AG04450 (cell line): ENCODE data around the gene MROH2A. TPM values are rescaled to one million over a fixed set of nuclear protein-coding genes. Genes with fewer than 3 reads are reported as not detected.

Source experiments
- CTCF ChIA-PET: fragments of 300-600, 350-600 bp; formaldehyde crosslinking; extraction: SDS; loops from one replicate; lab custom pipeline; 2022; ENCODE audit warnings: antibody characterized with exemption, inconsistent platforms; lab: Charles Lee
- POLR2A ChIA-PET: fragments of 350-600 bp; formaldehyde crosslinking; extraction: SDS; loops from one replicate; lab custom pipeline; 2021; ENCODE audit warnings: antibody characterized with exemption, inconsistent platforms; lab: Yijun Ruan, JAX
- DNase-seq: peaks from one replicate; pipeline ENCODE4 v3.0.0-alpha.2; 2011; ENCODE audit warnings: low read depth, low spot score
- H3K27ac ChIP-seq: one replicate; pipeline ENCODE4 v1.5.1; 2012; ENCODE audit warnings: low read depth, low read length, control low read depth
- H3K27me3 ChIP-seq: one replicate; pipeline ENCODE4 v1.6.0; 2012; ENCODE audit warnings: low read length; ENCODE audit not compliant: control insufficient read depth, insufficient read depth
- H3K4me3 ChIP-seq: 2 replicates; pipeline ENCODE4 v1.5.1; 2011; ENCODE audit warnings: mild to moderate bottlenecking, low read depth, low read length, control low read depth
- H3K9me3 ChIP-seq: 2 replicates; pipeline ENCODE4 v1.5.1; 2012; ENCODE audit warnings: low read length; ENCODE audit not compliant: control insufficient read depth, insufficient read depth
- CTCF ChIP-seq: IDR thresholded peaks from 2 replicates; pipeline ENCODE4 v1.5.1; 2011; ENCODE audit warnings: low read depth, low read length, control low read depth, inconsistent platforms
- polyA plus RNA-seq: library from polyadenylated mRNA; depleted of rRNA; stranded (reverse); fragments of >200 nt; gene quantifications from 2 replicates; pipeline ENCODE4 v1.2.3, GENCODE V29; 2011

MROH2A gene
- polyA plus RNA-seq, 1 experiment: not detected

DNA sequence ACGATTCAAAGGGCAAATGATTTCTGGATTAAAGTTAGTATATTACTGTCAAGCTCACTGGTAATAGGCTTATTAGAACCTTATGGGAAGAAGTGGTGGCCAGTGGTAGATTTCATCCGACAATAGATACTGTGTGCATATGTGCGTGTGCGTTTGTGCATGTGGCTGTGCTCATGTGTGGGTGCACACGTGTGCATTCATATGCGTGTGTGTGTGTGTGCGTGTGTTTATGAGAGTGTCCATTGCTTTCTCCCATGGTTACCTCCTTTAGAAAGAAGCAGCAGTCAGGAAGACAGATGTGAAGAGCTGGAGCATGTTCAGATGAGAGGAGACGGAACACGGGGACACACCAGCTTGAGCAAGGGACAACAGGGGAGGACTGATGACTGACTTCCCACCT, 8.9 kb upstream of the MROH2A start:
- POLR2A ChIA-PET: no interaction called here
- Histone ChIP-seq H3K4me3 (no peak overlapping the region), H3K27me3 (no peaks in the 10 kb centered on the region), H3K9me3 (peaks cover 3% of the 10 kb centered on the region; the same call in 1 of the 2 replicates), H3K27ac (no peak overlapping the region)
- DNase-seq: no peak
- CTCF ChIA-PET: no interaction called here
- no peak for TF ChIP-seq CTCF

GRCh38 chr2:233772153-233772552, 6.0 kb upstream of the MROH2A start:
- TF ChIP-seq CTCF: no peak
- Histone ChIP-seq H3K27ac (no peak overlapping the region), H3K9me3 (peaks cover 8% of the 10 kb centered on the region), H3K4me3 (no peak overlapping the region), H3K27me3 (no peaks in the 10 kb centered on the region)
- DNase-seq: no peak
- POLR2A ChIA-PET: no interaction called here
- CTCF ChIA-PET: no interaction called here

DNA sequence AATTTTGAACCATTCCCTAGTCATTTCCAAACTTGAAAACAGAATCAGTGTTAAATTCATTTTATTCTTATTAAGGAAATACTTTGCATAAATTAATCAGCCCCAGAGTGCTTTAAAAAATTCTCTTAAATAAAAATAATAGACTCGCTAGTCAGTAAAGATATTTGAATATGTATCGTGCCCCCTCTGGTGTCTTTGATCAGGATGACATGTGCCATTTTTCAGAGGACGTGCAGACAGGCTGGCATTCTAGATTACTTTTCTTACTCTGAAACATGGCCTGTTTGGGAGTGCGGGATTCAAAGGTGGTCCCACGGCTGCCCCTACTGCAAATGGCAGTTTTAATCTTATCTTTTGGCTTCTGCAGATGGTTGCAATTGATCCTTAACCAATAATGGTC, 5.5 kb upstream of the MROH2A start:
- TF ChIP-seq CTCF: no peak
- H3K27ac ChIP-seq: no peak overlapping the region
- POLR2A ChIA-PET: no interaction called here
- peaks cover 8% of the 10 kb centered on the region for H3K9me3 ChIP-seq
- no peak for DNase-seq
- H3K27me3 ChIP-seq: no peaks in the 10 kb centered on the region
- CTCF ChIA-PET: no interaction called here
- H3K4me3 ChIP-seq: no peak overlapping the region

DNA sequence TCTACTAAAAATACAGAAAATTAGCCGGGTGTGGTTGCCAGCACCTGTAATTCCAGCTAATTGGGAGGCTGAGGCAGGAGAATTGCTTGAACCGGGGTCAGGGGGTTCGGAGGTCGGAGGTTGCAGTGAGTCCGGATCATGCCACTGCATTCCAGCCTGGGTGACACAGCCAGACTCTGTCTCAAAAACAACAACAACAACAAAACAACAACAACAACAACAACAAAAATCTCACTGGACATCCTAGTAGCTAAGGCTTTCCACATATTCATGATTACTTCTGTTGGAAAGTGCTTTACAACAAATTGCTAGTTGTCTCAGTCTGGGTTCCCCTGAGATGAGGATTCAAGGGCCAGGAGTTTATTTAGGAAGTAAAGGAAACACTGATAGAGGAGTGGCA, 4.3 kb upstream of the MROH2A start:
- POLR2A ChIA-PET: no interaction called here

GRCh38 chr2:233775414-233775813, 2.7 kb upstream of the MROH2A start:
- TF ChIP-seq CTCF: no peak
- DNase-seq: no peak
- no peaks in the 10 kb centered on the region for H3K27me3 ChIP-seq
- no peak overlapping the region for H3K4me3 ChIP-seq
- peaks cover 8% of the 10 kb centered on the region for H3K9me3 ChIP-seq
- POLR2A ChIA-PET: no interaction called here
- no peak overlapping the region for H3K27ac ChIP-seq
- CTCF ChIA-PET: interaction anchor here (0.6 kb wide), 1 partner anchor 49 kb away, joined by 4 read pairs; no protein-coding TSS in a partner anchor

More for the DNA sequence above, 4.3 kb upstream of the MROH2A start:
- no peak for TF ChIP-seq CTCF
- CTCF ChIA-PET: no interaction called here
- Histone ChIP-seq H3K9me3 (peaks cover 8% of the 10 kb centered on the region), H3K27me3 (no peaks in the 10 kb centered on the region), H3K4me3 (no peak overlapping the region), H3K27ac (no peak overlapping the region)
- no peak for DNase-seq
